HT1080 (cell line): ENCODE data around the gene TMEM108. TPM values are rescaled to one million over a fixed set of nuclear protein-coding genes. Genes with fewer than 3 reads are reported as not detected.

Experiments used
- DNase-seq: peaks from one replicate; pipeline ENCODE4 v3.0.0-alpha.2; 2015; ENCODE audit warnings: low read depth
- total RNA-seq: library from RNA; depleted of rRNA; stranded (reverse); fragments of >200 nt; shearing (Covaris generic); gene quantifications from 2 replicates; pipeline ENCODE4 v1.2.3, GENCODE V29; 2014

The TMEM108 gene
- total RNA-seq, 1 experiment from 2014 or later, result 0.23 TPM

GRCh38 chr3:133301731-133302130 lies 263.5 kb downstream of the TMEM108 start:
- peak; percentile 71 for DNase-seq

- DNase-seq, result no peak
These were observed 265.2 kb downstream of the TMEM108 start for GRCh38 chr3:133303430-133303829.

GRCh38 chr3:133317866-133318265 lies 279.7 kb downstream of the TMEM108 start:
- DNase-seq, result no peak

GRCh38 chr3:133328373-133328772 lies 290.2 kb downstream of the TMEM108 start:
- no peak for DNase-seq

- DNase-seq, result no peak
These were observed 291.4 kb downstream of the TMEM108 start for GRCh38 chr3:133329626-133330025.

GRCh38 chr3:133330065-133330464 lies 291.9 kb downstream of the TMEM108 start:
- no peak for DNase-seq

GRCh38 chr3:133330522-133330921 lies 292.3 kb downstream of the TMEM108 start:
- no peak for DNase-seq

GRCh38 chr3:133354721-133355120 lies 316.5 kb downstream of the TMEM108 start:
- DNase-seq, result no peak

- no peak for DNase-seq
These were observed 322.3 kb downstream of the TMEM108 start for GRCh38 chr3:133360476-133360875.

GRCh38 chr3:133361011-133361410 lies 322.8 kb downstream of the TMEM108 start:
- no peak for DNase-seq

GRCh38 chr3:133361435-133361834 lies 323.2 kb downstream of the TMEM108 start:
- no peak for DNase-seq

GRCh38 chr3:133362539-133362938 lies 324.3 kb downstream of the TMEM108 start:
- DNase-seq, result no peak

- DNase-seq, result no peak
These were observed 326.5 kb downstream of the TMEM108 start for GRCh38 chr3:133364704-133365103.

GRCh38 chr3:133366921-133367320 lies 328.7 kb downstream of the TMEM108 start:
- no peak for DNase-seq

GRCh38 chr3:133367403-133367802 lies 329.2 kb downstream of the TMEM108 start:
- DNase-seq, result no peak

- DNase-seq, result no peak
These were observed 329.8 kb downstream of the TMEM108 start for GRCh38 chr3:133367956-133368355.

GRCh38 chr3:133368371-133369067 lies 330.3 kb downstream of the TMEM108 start:
- DNase-seq, result no peak

GRCh38 chr3:133369068-133369440 lies 330.9 kb downstream of the TMEM108 start:
- DNase-seq, result no peak

GRCh38 chr3:133371181-133371580 lies 333.0 kb downstream of the TMEM108 start:
- DNase-seq, result no peak

GRCh38 chr3:133371676-133372075 lies 333.5 kb downstream of the TMEM108 start:
- DNase-seq, result no peak

- no peak for DNase-seq
These were observed 336.7 kb downstream of the TMEM108 start for GRCh38 chr3:133374708-133375402.

- DNase-seq, result no peak
These were observed 337.2 kb downstream of the TMEM108 start for GRCh38 chr3:133375403-133375745.

GRCh38 chr3:133376810-133377209 lies 338.6 kb downstream of the TMEM108 start:
- DNase-seq, result peak; percentile 31
